MM.1S (cell line): ENCODE results near the gene TEX44.

Experiments used
- CTCF ChIP-seq: fragments of 300-600 bp; sonication (generic); IDR thresholded peaks from 2 replicates; pipeline ENCODE4 v1.5.1; 2016; ENCODE audit warnings: antibody characterized with exemption, low read length, mixed read lengths
- EZH2 ChIP-seq: fragments of 300-600 bp; sonication (generic); optimal IDR thresholded peaks from 2 replicates; pipeline ENCODE3; 2017; ENCODE audit warnings: low read depth, mild to moderate bottlenecking, antibody characterized with exemption, low read length, mixed read lengths
- EZH2phosphoT487 ChIP-seq: fragments of 300-600 bp; sonication (generic); IDR thresholded peaks from 2 replicates; pipeline ENCODE4 v1.6.1; 2018; ENCODE audit warnings: antibody characterized with exemption, low read length

- TF ChIP-seq EZH2 = no peak
- TF ChIP-seq CTCF = no peak
- no peak for TF ChIP-seq EZH2phosphoT487
Observed at GRCh38 chr2:231604685-231605606, 12.3 kb downstream of the TEX44 start.
